Right ventricle myocardium inferior (tissue), 1 donor: ENCODE data around the gene TEX14. TPM values are rescaled to one million over a fixed set of nuclear protein-coding genes. Genes with fewer than 3 reads are reported as not detected.

Experiments
- ATAC-seq: fragments of 200-7000 bp; cut with Tn5 transposase; one replicate; pipeline ENCODE4 v1.9.1; 2020; ENCODE audit warnings: mild to moderate bottlenecking, moderate library complexity
- DNase-seq: peaks from one replicate; pipeline ENCODE4 v3.0.0; 2021; ENCODE audit errors: missing footprints
- intact Hi-C: fragments of 100-400 bp; cut with DNase I; formaldehyde crosslinking; loops from one replicate; pipeline ENCODE4 v1.11.0; 2022
- total RNA-seq: library from RNA; stranded (reverse); fragmentation: NEBNext Ultra II Directional; extraction: Animal tissue kit (Norgen Biotek cat#: 25700); gene quantifications from one replicate; pipeline ENCODE4 v1.2.1, GENCODE V29; 2021
- donor health status: DM: no; HTN: yes; CAD: no; lungs with severe emphysema.

Gene TEX14
- total RNA-seq, 1 donor from 2014 or later: 0.30 TPM

GRCh38 chr17:58536542-58536941 is 155.3 kb downstream of the TEX14 start:
- ATAC-seq (no peak), DNase-seq (no peak)
- intact Hi-C loops: loop anchor here (5.0 kb wide), 1 partner anchor 41 kb away; no protein-coding TSS in a partner anchor

- DNase-seq (no peak), ATAC-seq (no peak)
- intact Hi-C loops: loop anchor here (5.0 kb wide), 1 partner anchor 42 kb away; no protein-coding TSS in a partner anchor
These were observed 156.4 kb downstream of the TEX14 start for GRCh38 chr17:58535431-58535830.

GRCh38 chr17:58534901-58535421 is 156.9 kb downstream of the TEX14 start:
- DNase-seq: no peak
- intact Hi-C loops: loop anchor here (5.0 kb wide), 1 partner anchor 42 kb away; no protein-coding TSS in a partner anchor
- ATAC-seq: peak; percentile 67

GRCh38 chr17:58534331-58534730 is 157.5 kb downstream of the TEX14 start:
- intact Hi-C loops: no loop called here
- ATAC-seq (no peak), DNase-seq (no peak)

GRCh38 chr17:58533616-58534188 is 158.1 kb downstream of the TEX14 start:
- no peak for ATAC-seq
- intact Hi-C loops: no loop called here
- no peak for DNase-seq

- ATAC-seq (no peak), DNase-seq (no peak)
- intact Hi-C loops: no loop called here
These were observed 159.3 kb downstream of the TEX14 start for GRCh38 chr17:58532555-58532951.

- DNase-seq (peak; percentile 82), ATAC-seq (peak; percentile 88)
- intact Hi-C loops: no loop called here
These were observed 159.9 kb downstream of the TEX14 start for GRCh38 chr17:58531661-58532554.

GRCh38 chr17:58531122-58531521 is 160.7 kb downstream of the TEX14 start:
- no peak for DNase-seq
- intact Hi-C loops: no loop called here
- ATAC-seq: no peak

GRCh38 chr17:58530655-58531054 is 161.2 kb downstream of the TEX14 start:
- ATAC-seq: no peak
- DNase-seq: no peak
- intact Hi-C loops: no loop called here

- intact Hi-C loops: no loop called here
- DNase-seq (no peak), ATAC-seq (no peak)
These were observed 162.6 kb downstream of the TEX14 start for GRCh38 chr17:58529275-58529674.

GRCh38 chr17:58528443-58528842 is 163.4 kb downstream of the TEX14 start:
- ATAC-seq: no peak
- no peak for DNase-seq
- intact Hi-C loops: no loop called here

GRCh38 chr17:58527949-58528348 is 163.9 kb downstream of the TEX14 start:
- intact Hi-C loops: no loop called here
- ATAC-seq (no peak), DNase-seq (no peak)

- DNase-seq (no peak), ATAC-seq (no peak)
- intact Hi-C loops: no loop called here
These were observed 164.5 kb downstream of the TEX14 start for GRCh38 chr17:58527306-58527705.

- DNase-seq (peak; percentile 81), ATAC-seq (peak; percentile 74)
- intact Hi-C loops: no loop called here
These were observed 166.6 kb downstream of the TEX14 start for GRCh38 chr17:58525239-58525638.

GRCh38 chr17:58521680-58522079 is 170.2 kb downstream of the TEX14 start:
- intact Hi-C loops: no loop called here
- DNase-seq: no peak
- ATAC-seq: no peak

- ATAC-seq: no peak
- intact Hi-C loops: no loop called here
- no peak for DNase-seq
These were observed 170.9 kb downstream of the TEX14 start for GRCh38 chr17:58520843-58521430.

GRCh38 chr17:58517928-58518609 is 173.8 kb downstream of the TEX14 start:
- intact Hi-C loops: loop anchor here (1.0 to 10.0 kb wide), 7 partner anchors 59 to 639 kb away; partner anchors contain the start of genes PRR11, RAD51C, SKA2 and TEX14
- ATAC-seq (peak; percentile 92), DNase-seq (peak; percentile 100)

- intact Hi-C loops: loop anchor here (5.0 to 10.0 kb wide), 3 partner anchors 60 to 640 kb away; partner anchors contain the start of genes PRR11, SKA2 and TRIM37
- ATAC-seq (no peak), DNase-seq (no peak)
These were observed 174.4 kb downstream of the TEX14 start for GRCh38 chr17:58517378-58517927.
